HCT116 (cell line): Measurements from ENCODE around the gene OR51D1. TPM values are rescaled to one million over a fixed set of nuclear protein-coding genes. Genes with fewer than 3 reads are reported as not detected.

Experiments
- ATAC-seq: fragments of 200-7000 bp; cut with Tn5 transposase; 2 replicates; pipeline ENCODE4 v1.9.1; 2020; ENCODE audit warnings: mild to moderate bottlenecking, moderate library complexity
- Bru-seq: library from RNA; stranded (reverse); fragments of 400-500 nt; gene quantifications from one replicate; lab custom pipeline; 2021; lab: Mats Ljungman, UMichigan
- BruChase-seq, 2 experiments: library from RNA; stranded (reverse); fragments of 400-500 nt; gene quantifications; one replicate each; lab custom pipeline; 2021; lab: Mats Ljungman, UMichigan
- BruUV-seq: library from RNA; stranded (reverse); fragments of 400-500 nt; replicated peaks from 2 replicates; lab custom pipeline; 2021; lab: Mats Ljungman, UMichigan
- CTCF ChIA-PET: fragments of 300-600 bp; sonication (Branson Sonifier 250); formaldehyde crosslinking; loops from one replicate; lab custom pipeline; 2021; ENCODE audit warnings: antibody characterized with exemption; lab: Charles Lee
- POLR2A ChIA-PET: fragments of 300-600, 350-600 bp; sonication (Branson Sonifier 250); formaldehyde crosslinking; loops from one replicate; lab custom pipeline; 2021; ENCODE audit warnings: antibody characterized with exemption; lab: Charles Lee
- RAD21 ChIA-PET, 2 experiments: fragments of 300-600 bp; sonication (Branson Sonifier 250); formaldehyde crosslinking; loops; one replicate each; lab custom pipeline; 2023; ENCODE audit warnings: low total read pairs in 2 of 2; ENCODE audit not compliant: uncharacterized antibody in 2 of 2, unreplicated experiment in 2 of 2, low non-redundant PET in 1 of 2; lab: Charles Lee
- DNase-seq: peaks from one replicate; pipeline ENCODE4 v3.0.0-alpha.2; 2010; ENCODE audit warnings: low read depth, low spot score
- H2AFZ ChIP-seq: fragments of 200-600 bp; shearing (Covaris generic), sonication (generic); 2 replicates; pipeline ENCODE4 v1.6.1; 2017; ENCODE audit warnings: low read depth, mixed run types, mixed read lengths, antibody characterized with exemption, low read length; ENCODE audit not compliant: poor library complexity, severe bottlenecking
- H3K27ac ChIP-seq: 2 replicates; pipeline ENCODE4 v1.5.1; 2012; ENCODE audit warnings: low read depth, low read length
- H3K27me3 ChIP-seq: fragments of 200-600 bp; sonication (generic); 2 replicates; pipeline ENCODE4 v1.6.1; 2016; ENCODE audit warnings: mixed run types, low read length, mixed read lengths; ENCODE audit not compliant: insufficient read depth
- H3K36me3 ChIP-seq, 2 experiments: fragments of 200-500 bp in 1 of 2; fragments of 200-600 bp in 1 of 2; sonication (Bioruptor generic) in 1 of 2; sonication (generic) in 1 of 2; 2 replicates each; pipeline versions ENCODE4 v1.5.1 to v1.6.1; 2014 to 2016; ENCODE audit warnings: low read length in 2 of 2, inconsistent platforms in 1 of 2, mixed read lengths in 1 of 2, mixed run types in 1 of 2; ENCODE audit not compliant: insufficient read depth in 2 of 2, control insufficient read depth in 1 of 2
- H3K4me1 ChIP-seq, 2 experiments: fragments of 200-600 bp in 1 of 2; sonication (generic) in 1 of 2; 2 replicates each; pipeline versions ENCODE4 v1.5.1 to v1.6.1; 2012 to 2017; ENCODE audit warnings: low read length in 2 of 2, inconsistent platforms in 1 of 2, mild to moderate bottlenecking in 1 of 2, mixed read lengths in 1 of 2, mixed run types in 1 of 2, moderate library complexity in 1 of 2; ENCODE audit not compliant: insufficient read depth in 2 of 2, control insufficient read depth in 1 of 2
- H3K4me2 ChIP-seq: fragments of 200-600 bp; sonication (generic); 2 replicates; pipeline ENCODE4 v1.6.1; 2017; ENCODE audit warnings: mixed run types, low read length, mixed read lengths
- H3K4me3 ChIP-seq, 2 experiments: fragments of 200-600 bp in 1 of 2; sonication (generic) in 1 of 2; replicated peaks in 1 of 2; 2 replicates each; pipeline ENCODE4 v1.5.1; 2011 to 2016; ENCODE audit warnings: low read length in 2 of 2, control low read depth in 1 of 2, low read depth in 1 of 2, mild to moderate bottlenecking in 1 of 2, mixed read lengths in 1 of 2, mixed run types in 1 of 2
- H3K79me2 ChIP-seq: fragments of 200-600 bp; sonication (generic); 2 replicates; pipeline ENCODE4 v1.6.1; 2017; ENCODE audit warnings: mild to moderate bottlenecking, mixed run types, low read length, moderate library complexity, mixed read lengths; ENCODE audit not compliant: insufficient read depth
- H3K9ac ChIP-seq: fragments of 200-600 bp; sonication (generic); 2 replicates; pipeline ENCODE4 v1.6.1; 2016; ENCODE audit warnings: low read length, mixed read lengths
- H3K9me2 ChIP-seq: fragments of 200-600 bp; sonication (generic), shearing (Covaris generic); 2 replicates; pipeline ENCODE4 v1.6.1; 2017; ENCODE audit warnings: mixed run types, mild to moderate bottlenecking, moderate library complexity; ENCODE audit not compliant: insufficient read depth
- H3K9me3 ChIP-seq, 2 experiments: fragments of 200-500 bp in 1 of 2; fragments of 200-600 bp in 1 of 2; sonication (Bioruptor generic) in 1 of 2; sonication (generic) in 1 of 2; 2 replicates each; pipeline ENCODE4 v1.6.1; 2014 to 2017; ENCODE audit warnings: low read length in 2 of 2, mixed read lengths in 2 of 2, inconsistent platforms in 1 of 2, low read depth in 1 of 2, mild to moderate bottlenecking in 1 of 2, mixed run types in 1 of 2, moderate library complexity in 1 of 2; ENCODE audit not compliant: control insufficient read depth in 1 of 2, insufficient read depth in 1 of 2
- H4K20me1 ChIP-seq: fragments of 200-600 bp; sonication (generic), shearing (Covaris generic); 2 replicates; pipeline ENCODE4 v1.6.1; 2017; ENCODE audit warnings: mixed run types, mild to moderate bottlenecking, moderate library complexity; ENCODE audit not compliant: insufficient read depth
- RAD21 ChIP-seq: IDR thresholded peaks from 2 replicates; pipeline ENCODE4 v1.6.1; 2012; ENCODE audit warnings: low read depth, mild to moderate bottlenecking
- intact Hi-C: fragments of 100-400 bp; cut with micrococcal nuclease; formaldehyde crosslinking; loops from 2 replicates; pipeline ENCODE4 v1.10.0; 2022
- long read RNA-seq: library from polyadenylated mRNA; unstranded; transcript quantifications from one replicate; pipeline ENCODE4 v2.0.0, GENCODE V29; 2021; ENCODE audit not compliant: unreplicated experiment
- polyA plus RNA-seq: library from polyadenylated mRNA; unstranded; fragments of >200 nt; gene quantifications from 2 replicates; pipeline ENCODE4 v1.2.1, GENCODE V29; 2012; ENCODE audit warnings: missing spikeins
- total RNA-seq: library from RNA; stranded (reverse); gene quantifications from one replicate; pipeline ENCODE4 v1.2.1, GENCODE V29; 2021; ENCODE audit not compliant: unreplicated experiment
- TF ChIP-seq, protein P1 (sequence below), 3 experiments: fragments of 200-600 bp in 1 of 3; sonication (generic) in 1 of 3; IDR thresholded peaks in 2 of 3; conservative IDR thresholded peaks in 1 of 3; 2 replicates each; pipeline ENCODE4 v1.5.1; 2012 to 2017; ENCODE audit warnings: low read depth in 2 of 3, low read length in 2 of 3, antibody characterized with exemption in 1 of 3, borderline replicate concordance in 1 of 3, control low read depth in 1 of 3, mild to moderate bottlenecking in 1 of 3, mixed read lengths in 1 of 3, mixed run types in 1 of 3, moderate library complexity in 1 of 3; ENCODE audit not compliant: insufficient read depth in 1 of 3
- TF ChIP-seq, protein P2 (sequence below): IDR thresholded peaks from 2 replicates; pipeline ENCODE4 v1.6.1; 2012

The OR51D1 gene, protein sequence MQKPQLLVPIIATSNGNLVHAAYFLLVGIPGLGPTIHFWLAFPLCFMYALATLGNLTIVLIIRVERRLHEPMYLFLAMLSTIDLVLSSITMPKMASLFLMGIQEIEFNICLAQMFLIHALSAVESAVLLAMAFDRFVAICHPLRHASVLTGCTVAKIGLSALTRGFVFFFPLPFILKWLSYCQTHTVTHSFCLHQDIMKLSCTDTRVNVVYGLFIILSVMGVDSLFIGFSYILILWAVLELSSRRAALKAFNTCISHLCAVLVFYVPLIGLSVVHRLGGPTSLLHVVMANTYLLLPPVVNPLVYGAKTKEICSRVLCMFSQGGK
- total RNA-seq (not detected), Bru-seq, nascent RNA (not detected), BruChase-seq, experiment 1, labeled RNA remaining after a 6-hour chase (not detected), BruChase-seq, experiment 2, labeled RNA remaining after a 2-hour chase (not detected)
- not detected in 2 replicates for polyA plus RNA-seq
- long read RNA-seq = 0 reads

DNA sequence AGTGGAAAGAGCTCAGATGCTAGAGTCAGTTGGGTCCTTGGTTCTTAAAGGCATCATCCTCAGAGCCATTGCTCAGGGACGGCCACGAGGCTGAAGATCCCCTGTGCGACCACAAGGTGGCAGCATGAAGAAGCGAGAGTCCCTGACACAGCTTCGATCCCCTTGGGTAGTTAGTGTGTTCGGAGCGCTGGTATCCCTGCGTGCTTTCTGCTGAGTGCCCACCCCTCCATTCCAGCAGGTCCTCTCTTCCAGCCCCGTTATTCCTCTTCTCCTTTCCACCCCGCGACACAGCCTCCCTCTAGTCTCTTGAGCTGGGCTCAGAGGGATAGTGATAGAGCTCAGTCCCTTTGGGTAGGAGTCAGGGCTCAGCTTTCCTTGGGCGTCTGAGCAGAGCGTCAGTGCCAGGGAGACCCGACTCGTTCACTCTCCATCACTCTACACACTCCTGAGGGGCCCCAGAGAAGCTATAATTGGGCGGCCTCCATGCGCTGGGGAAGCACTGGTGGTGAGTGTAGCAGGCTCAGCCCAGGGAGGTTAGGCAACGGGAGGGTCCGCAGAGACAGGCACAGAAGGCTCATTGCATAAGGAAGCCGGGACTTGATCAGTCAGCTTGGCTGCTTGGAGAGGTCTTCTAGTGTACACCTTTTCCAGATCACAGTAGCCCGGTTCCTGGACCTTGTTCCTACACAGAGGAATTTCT lies at the start of gene OR51D1:
Gene OR51D1 (plus strand): TSS at position 516 of the 700 bp plus-strand sequence. CDS start 2,314 bp downstream, outside the sequence.
- H2AFZ ChIP-seq = peak within 1 kb of the TSS; percentile 67
- ChIA-PET RAD21 (interaction anchor here (0.8 to 1.1 kb wide), 2 partner anchors 183 to 367 kb away, joined by 4 read pairs; no protein-coding TSS in a partner anchor), CTCF (interaction anchor here (0.6 to 2.4 kb wide), 20 partner anchors 10 to 1726 kb away, joined by 3 to 25 read pairs (median 6); partner anchors contain the start of gene TRIM68), POLR2A (no interaction called here)
- intact Hi-C loops = loop anchor here (1.0 kb wide), 2 partner anchors 367 to 1171 kb away; partner anchors contain the start of gene OR52N2
- no peaks in the 10 kb centered on the region for H3K79me2 ChIP-seq
- no peak within 1 kb of the TSS for H3K4me3 ChIP-seq
- no peaks in the 10 kb centered on the region for H3K9me3 ChIP-seq
- H4K20me1 ChIP-seq = no peaks in the 10 kb centered on the region; the same call in 1 of the 2 replicates
- no peaks in the 10 kb centered on the region for H3K4me1 ChIP-seq
- BruUV-seq = no TSS peak
- no peaks in the 10 kb centered on the region for H3K9me2 ChIP-seq
- no peak within 1 kb of the TSS for H3K9ac ChIP-seq
- H3K27ac ChIP-seq = no peak within 1 kb of the TSS
- ATAC-seq (peak; percentile 98), DNase-seq (peak; percentile 43)
- peaks cover 43% of the 10 kb centered on the region for H3K27me3 ChIP-seq
- no peaks in the 10 kb centered on the region for H3K36me3 ChIP-seq
- peak within 1 kb of the TSS; percentile 33 for H3K4me2 ChIP-seq
- peak; percentile 73 for TF ChIP-seq RAD21
- TF ChIP-seq, protein P1, sequence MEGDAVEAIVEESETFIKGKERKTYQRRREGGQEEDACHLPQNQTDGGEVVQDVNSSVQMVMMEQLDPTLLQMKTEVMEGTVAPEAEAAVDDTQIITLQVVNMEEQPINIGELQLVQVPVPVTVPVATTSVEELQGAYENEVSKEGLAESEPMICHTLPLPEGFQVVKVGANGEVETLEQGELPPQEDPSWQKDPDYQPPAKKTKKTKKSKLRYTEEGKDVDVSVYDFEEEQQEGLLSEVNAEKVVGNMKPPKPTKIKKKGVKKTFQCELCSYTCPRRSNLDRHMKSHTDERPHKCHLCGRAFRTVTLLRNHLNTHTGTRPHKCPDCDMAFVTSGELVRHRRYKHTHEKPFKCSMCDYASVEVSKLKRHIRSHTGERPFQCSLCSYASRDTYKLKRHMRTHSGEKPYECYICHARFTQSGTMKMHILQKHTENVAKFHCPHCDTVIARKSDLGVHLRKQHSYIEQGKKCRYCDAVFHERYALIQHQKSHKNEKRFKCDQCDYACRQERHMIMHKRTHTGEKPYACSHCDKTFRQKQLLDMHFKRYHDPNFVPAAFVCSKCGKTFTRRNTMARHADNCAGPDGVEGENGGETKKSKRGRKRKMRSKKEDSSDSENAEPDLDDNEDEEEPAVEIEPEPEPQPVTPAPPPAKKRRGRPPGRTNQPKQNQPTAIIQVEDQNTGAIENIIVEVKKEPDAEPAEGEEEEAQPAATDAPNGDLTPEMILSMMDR (IDR thresholded peaks at IDR 0.05 in 2 of 3, conservative IDR thresholded peaks at IDR 0.05 in 1 of 3; ENCODE audit: borderline replicate concordance in 1 of 3, insufficient read depth in 1 of 3, low read depth in 2 of 3, low read length in 2 of 3) = peak; percentile 44 to 88 (median 81); a peak in 5 of 6 replicates
- TF ChIP-seq, protein P2, sequence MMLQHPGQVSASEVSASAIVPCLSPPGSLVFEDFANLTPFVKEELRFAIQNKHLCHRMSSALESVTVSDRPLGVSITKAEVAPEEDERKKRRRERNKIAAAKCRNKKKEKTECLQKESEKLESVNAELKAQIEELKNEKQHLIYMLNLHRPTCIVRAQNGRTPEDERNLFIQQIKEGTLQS = no peak
